ENCODE results near the gene EARS2.

- no peak for TF ChIP-seq ZNF668 (CRISPR knock-in tag; IDR thresholded peaks at IDR 0.05)
- no peak for TF ChIP-seq GTF2F1 (IDR thresholded peaks at IDR 0.05; ENCODE audit: low read depth, low read length)
- TF ChIP-seq ATF3 (IDR thresholded peaks at IDR 0.05): no peak
- TF ChIP-seq ATF3 (CRISPR knock-in tag; conservative IDR thresholded peaks at IDR 0.05): no peak
- no peak for TF ChIP-seq THRAP3 (IDR thresholded peaks at IDR 0.05; ENCODE audit: borderline replicate concordance)
- TF ChIP-seq NBN (IDR thresholded peaks at IDR 0.05; ENCODE audit: low read depth): no peak
- TF ChIP-seq REST (IDR thresholded peaks at IDR 0.05; ENCODE audit: borderline replicate concordance): no peak
- TF ChIP-seq REST (CRISPR knock-in tag; IDR thresholded peaks at IDR 0.05; ENCODE audit: low read depth): no peak
- TF ChIP-seq SETDB1 (IDR thresholded peaks at IDR 0.05; ENCODE audit: low read length): no peak
- TF ChIP-seq ARID2 (IDR thresholded peaks at IDR 0.05): no peak
- TF ChIP-seq IRF2 (CRISPR knock-in tag; IDR thresholded peaks at IDR 0.05): no peak
- no peak for TF ChIP-seq ZNF274 (IDR thresholded peaks at IDR 0.05; ENCODE audit: borderline replicate concordance, low read depth, low read length)
These were observed 23.2 kb upstream of the EARS2 start for GRCh38 chr16:23580391-23580790.
